Esophagus muscularis mucosa (tissue), 4 donors: Measurements from ENCODE around the gene ELFN2. TPM values are rescaled to one million over a fixed set of nuclear protein-coding genes. Genes with fewer than 3 reads are reported as not detected.

Experiments used
- DNase-seq: peaks from one replicate; pipeline ENCODE4 v3.0.0-alpha.2; 2017; ENCODE audit errors: extremely low spot score
- H3K27ac ChIP-seq, 4 donors: fragments of 200-600 bp; sonication (generic); replicated peaks in 1 of 4; 1 replicate in 3 of 4; 2 replicates in 1 of 4; pipeline ENCODE4 v1.5.1; 2016 to 2019; ENCODE audit warnings: mild to moderate bottlenecking in 1 of 4
- H3K27me3 ChIP-seq, 4 donors: fragments of 200-600 bp; sonication (generic); one replicate each; pipeline versions ENCODE4 v1.5.1 to v1.6.0; 2016 to 2019
- H3K36me3 ChIP-seq, 4 donors: fragments of 200-600 bp; sonication (generic); one replicate each; pipeline ENCODE4 v1.5.1; 2016 to 2019
- H3K4me1 ChIP-seq, 4 donors: fragments of 200-600 bp; sonication (generic); one replicate each; pipeline ENCODE4 v1.5.1; 2016 to 2019
- H3K4me3 ChIP-seq, 4 donors: fragments of 200-600 bp; sonication (generic); 1 replicate in 2 of 4; 2 replicates in 2 of 4; pipeline ENCODE4 v1.5.1; 2016 to 2019; ENCODE audit warnings: mild to moderate bottlenecking in 4 of 4, moderate library complexity in 1 of 4
- H3K9me3 ChIP-seq, 4 donors: fragments of 200-600 bp; sonication (generic); 1 replicate in 3 of 4; 2 replicates in 1 of 4; pipeline ENCODE4 v1.5.1; 2016 to 2019
- CTCF ChIP-seq, 3 experiments: fragments of 200-600 bp in 2 of 3; fragments of 450-650 bp in 1 of 3; sonication (generic) in 2 of 3; IDR thresholded peaks; one replicate each; pipeline ENCODE4 v1.5.1; 2017 to 2019; ENCODE audit warnings: antibody characterized with exemption in 3 of 3, mild to moderate bottlenecking in 2 of 3, moderate library complexity in 1 of 3
- EP300 ChIP-seq: sonication (generic); formaldehyde crosslinking; IDR thresholded peaks from one replicate; pipeline ENCODE4 v1.6.1; 2017; ENCODE audit warnings: antibody characterized with exemption
- POLR2A ChIP-seq: fragments of 450-650 bp; IDR thresholded peaks from one replicate; pipeline ENCODE4 v1.6.1; 2017; ENCODE audit warnings: antibody characterized with exemption, moderate library complexity, mild to moderate bottlenecking, low read depth
- POLR2AphosphoS5 ChIP-seq, 2 donors: sonication (generic); formaldehyde crosslinking; IDR thresholded peaks; one replicate each; pipeline ENCODE4 v1.6.1; 2017; ENCODE audit warnings: antibody characterized with exemption in 2 of 2
- WGBS: methylation state at CpG from one replicate; pipeline ENCODE4 v1.1.5; 2018; 5-methylcytosine and 5-hydroxymethylcytosine counted together
- intact Hi-C: fragments of 100-400 bp; cut with DNase I; formaldehyde crosslinking; loops from one replicate; pipeline ENCODE4 v1.15.1; 2023
- total RNA-seq, 4 donors: library from RNA; depleted of rRNA; stranded (reverse); fragments of >200 nt; gene quantifications; one replicate each; pipeline versions ENCODE4 v1.1.0 to v1.2.1, GENCODE V29; 2016

The ELFN2 gene
- total RNA-seq, 4 donors from 2014 or later = 0.17 TPM; not detected in 2

GRCh38 chr22:37374571-37374970, 52.7 kb downstream of the ELFN2 start:
- intact Hi-C loops = no loop called here
- Histone ChIP-seq H3K9me3 (no peaks in the 10 kb centered on the region), H3K36me3 (no peaks in the 10 kb centered on the region), H3K4me1 (peaks cover 0 to 14% (median 3%) of the 10 kb centered on the region in 4 donors), H3K27me3 (peaks cover 0 to 95% (median 8%) of the 10 kb centered on the region in 4 donors), H3K27ac (no peak overlapping the region), H3K4me3 (no peak overlapping the region)
- 94% methylated on average over 13 of the region's 35 CpGs for WGBS
- TF ChIP-seq CTCF (IDR thresholded peaks at IDR 0.05) (no peak), POLR2A (no peak), POLR2AphosphoS5 (IDR thresholded peaks at IDR 0.05) (no peak), EP300 (no peak)
- no peak for DNase-seq

- WGBS = 96% methylated on average over 15 of the region's 33 CpGs
- TF ChIP-seq POLR2AphosphoS5 (IDR thresholded peaks at IDR 0.05) (no peak), EP300 (no peak), CTCF (IDR thresholded peaks at IDR 0.05) (no peak), POLR2A (no peak)
- H3K27me3 ChIP-seq = peaks cover 0 to 84% (median 5%) of the 10 kb centered on the region in 4 donors
- no peaks in the 10 kb centered on the region for H3K36me3 ChIP-seq
- H3K4me3 ChIP-seq = no peak overlapping the region
- H3K9me3 ChIP-seq = no peaks in the 10 kb centered on the region
- DNase-seq = no peak
- no peak overlapping the region for H3K27ac ChIP-seq
- H3K4me1 ChIP-seq = peaks cover 0 to 14% (median 3%) of the 10 kb centered on the region in 4 donors
- intact Hi-C loops = no loop called here
Measured at GRCh38 chr22:37373451-37373850, 53.8 kb downstream of the ELFN2 start.

GRCh38 chr22:37371911-37372310, 55.4 kb downstream of the ELFN2 start:
- TF ChIP-seq POLR2AphosphoS5 (IDR thresholded peaks at IDR 0.05) (no peak), EP300 (no peak), CTCF (IDR thresholded peaks at IDR 0.05) (no peak), POLR2A (no peak)
- Histone ChIP-seq H3K36me3 (no peaks in the 10 kb centered on the region), H3K27ac (no peak overlapping the region), H3K4me3 (no peak overlapping the region), H3K27me3 (peaks cover 0 to 69% (median under 1%) of the 10 kb centered on the region in 4 donors), H3K9me3 (no peaks in the 10 kb centered on the region), H3K4me1 (peaks cover 0 to 12% (median 3%) of the 10 kb centered on the region in 4 donors)
- WGBS = 100% methylated on average over 2 of the region's 18 CpGs
- intact Hi-C loops = no loop called here
- DNase-seq = no peak

- DNase-seq = no peak
- TF ChIP-seq POLR2A (no peak), EP300 (no peak), CTCF (IDR thresholded peaks at IDR 0.05) (no peak), POLR2AphosphoS5 (IDR thresholded peaks at IDR 0.05) (no peak)
- intact Hi-C loops = no loop called here
- peaks cover 0 to 7% (median 1%) of the 10 kb centered on the region in 4 donors for H3K4me1 ChIP-seq
- H3K4me3 ChIP-seq = no peak overlapping the region
- H3K27ac ChIP-seq = no peak overlapping the region
- no peaks in the 10 kb centered on the region for H3K36me3 ChIP-seq
- peaks cover 0 to 65% (median 0%) of the 10 kb centered on the region in 4 donors for H3K27me3 ChIP-seq
- no peaks in the 10 kb centered on the region for H3K9me3 ChIP-seq
- WGBS = 74% methylated on average over 6 of the region's 8 CpGs
Measured at GRCh38 chr22:37371491-37371890, 55.8 kb downstream of the ELFN2 start.
